ENCODE measurements around the gene RAB3B. TPM values are rescaled to one million over a fixed set of nuclear protein-coding genes. Genes with fewer than 3 reads are reported as not detected.

The RAB3B gene
- total and polyA plus RNA-seq, 4 donors: 0.02 to 0.57 (median 0.11) TPM

GRCh38 chr1:51953079-51953478 is 37.4 kb downstream of the RAB3B start:
- no peaks in the 10 kb centered on the region for H3K4me1 ChIP-seq (ENCODE audit: control insufficient read depth in 5 of 5, insufficient read depth in 5 of 5, low read length in 5 of 5)
- DNase-seq (no peak), ATAC-seq (ENCODE audit: insufficient read depth, low FRiP score) (no peak)
- 97 to 98% methylated on average over 1 of the region's 1 CpG for WGBS, 2 donors
- H3K36me3 ChIP-seq (ENCODE audit: control insufficient read depth in 4 of 4, insufficient read depth in 4 of 4, low read length in 4 of 4): no peaks in the 10 kb centered on the region
- peaks cover 4 to 35% (median 8%) of the 10 kb centered on the region in 3 donors for H3K27me3 ChIP-seq (ENCODE audit: control insufficient read depth in 3 of 3, insufficient read depth in 3 of 3, low read length in 2 of 3)
- no peak for TF ChIP-seq CTCF (IDR thresholded peaks at IDR 0.05; ENCODE audit: control extremely low read depth, extremely low read depth)
- H3K27ac ChIP-seq (ENCODE audit: low read depth in 1 of 2, low read length in 1 of 2): no peak overlapping the region
- peaks cover 0 to 16% (median 2%) of the 10 kb centered on the region in 4 donors for H3K9me3 ChIP-seq (ENCODE audit: control insufficient read depth in 4 of 4, insufficient read depth in 3 of 4, low read length in 3 of 4)
- no peak overlapping the region for H3K4me3 ChIP-seq
- no peak overlapping the region for H3K9ac ChIP-seq (ENCODE audit: insufficient read depth in 1 of 2, low read length in 2 of 2)

GRCh38 chr1:51952638-51953037 is 37.9 kb downstream of the RAB3B start:
- no peak for ATAC-seq (ENCODE audit: insufficient read depth, low FRiP score)
- TF ChIP-seq CTCF (IDR thresholded peaks at IDR 0.05; ENCODE audit: control extremely low read depth, extremely low read depth): no peak
- 72 to 95% methylated on average over 1 of the region's 1 CpG for WGBS, 2 donors

GRCh38 chr1:51950701-51951100 is 39.8 kb downstream of the RAB3B start:
- DNase-seq: no peak
- Histone ChIP-seq H3K4me1 (ENCODE audit: control insufficient read depth in 5 of 5, insufficient read depth in 5 of 5, low read length in 5 of 5) (no peaks in the 10 kb centered on the region), H3K36me3 (ENCODE audit: control insufficient read depth in 4 of 4, insufficient read depth in 4 of 4, low read length in 4 of 4) (no peaks in the 10 kb centered on the region), H3K27me3 (ENCODE audit: control insufficient read depth in 3 of 3, insufficient read depth in 3 of 3, low read length in 2 of 3) (peaks cover 4 to 50% (median 8%) of the 10 kb centered on the region in 3 donors), H3K27ac (ENCODE audit: low read depth in 1 of 2, low read length in 1 of 2) (no peak overlapping the region), H3K9ac (ENCODE audit: insufficient read depth in 1 of 2, low read length in 2 of 2) (no peak overlapping the region), H3K4me3 (no peak overlapping the region), H3K9me3 (ENCODE audit: control insufficient read depth in 4 of 4, insufficient read depth in 3 of 4, low read length in 3 of 4) (peaks cover 0 to 16% (median 2%) of the 10 kb centered on the region in 4 donors)
- WGBS, 2 donors: 77 to 82% methylated on average over 4 of the region's 4 CpGs
- TF ChIP-seq CTCF (IDR thresholded peaks at IDR 0.05; ENCODE audit: control extremely low read depth, extremely low read depth): no peak
- ATAC-seq (ENCODE audit: insufficient read depth, low FRiP score): no peak

More at GRCh38 chr1:51952638-51953037, 37.9 kb downstream of the RAB3B start:
- peaks cover 4 to 37% (median 8%) of the 10 kb centered on the region in 3 donors for H3K27me3 ChIP-seq (ENCODE audit: control insufficient read depth in 3 of 3, insufficient read depth in 3 of 3, low read length in 2 of 3)
- H3K4me1 ChIP-seq (ENCODE audit: control insufficient read depth in 5 of 5, insufficient read depth in 5 of 5, low read length in 5 of 5): no peaks in the 10 kb centered on the region
- no peak overlapping the region for H3K4me3 ChIP-seq
- H3K9ac ChIP-seq (ENCODE audit: insufficient read depth in 1 of 2, low read length in 2 of 2): no peak overlapping the region
- H3K36me3 ChIP-seq (ENCODE audit: control insufficient read depth in 4 of 4, insufficient read depth in 4 of 4, low read length in 4 of 4): no peaks in the 10 kb centered on the region
- no peak overlapping the region for H3K27ac ChIP-seq (ENCODE audit: low read depth in 1 of 2, low read length in 1 of 2)
- no peak for DNase-seq
- peaks cover 0 to 16% (median 2%) of the 10 kb centered on the region in 4 donors for H3K9me3 ChIP-seq (ENCODE audit: control insufficient read depth in 4 of 4, insufficient read depth in 3 of 4, low read length in 3 of 4)

Data from lung (tissue), 12 donors.